HG03520 (cell line): ENCODE results near the gene UEVLD.

Experiments
- ATAC-seq: cut with Tn5 transposase; IDR thresholded peaks from one replicate; pipeline ENCODE4 v1.9.1; 2021; ENCODE audit warnings: mild to moderate bottlenecking, moderate library complexity; ENCODE audit not compliant: unreplicated experiment

Gene UEVLD

GRCh38 chr11:18590571-18590970 is 2.0 kb upstream of the UEVLD start:
- ATAC-seq: no peak

- no peak for ATAC-seq
These were observed 6.7 kb downstream of the UEVLD start for GRCh38 chr11:18581825-18582224.

- ATAC-seq: no peak
These were observed 8.3 kb downstream of the UEVLD start for GRCh38 chr11:18580113-18580766.

GRCh38 chr11:18578975-18579598 is 9.4 kb downstream of the UEVLD start:
- ATAC-seq: no peak

- ATAC-seq: no peak
These were observed 13.2 kb downstream of the UEVLD start for GRCh38 chr11:18575361-18575760.

- ATAC-seq: no peak
These were observed 21.5 kb downstream of the UEVLD start for GRCh38 chr11:18567081-18567480.

- no peak for ATAC-seq
These were observed 22.1 kb downstream of the UEVLD start for GRCh38 chr11:18566406-18566805.

- no peak for ATAC-seq
These were observed 24.4 kb downstream of the UEVLD start for GRCh38 chr11:18564149-18564548.

GRCh38 chr11:18563090-18563730 is 25.3 kb downstream of the UEVLD start:
- no peak for ATAC-seq

GRCh38 chr11:18548001-18548400 is 40.5 kb downstream of the UEVLD start:
- ATAC-seq: no peak

- ATAC-seq: no peak
These were observed 48.1 kb downstream of the UEVLD start for GRCh38 chr11:18540207-18541009.

GRCh38 chr11:18536209-18536608 is 52.3 kb downstream of the UEVLD start:
- ATAC-seq: no peak

- no peak for ATAC-seq
These were observed 54.3 kb downstream of the UEVLD start for GRCh38 chr11:18534245-18534644.

- ATAC-seq: no peak
These were observed 55.2 kb downstream of the UEVLD start for GRCh38 chr11:18533365-18533764.

GRCh38 chr11:18527512-18527911 is 61.0 kb downstream of the UEVLD start:
- no peak for ATAC-seq

GRCh38 chr11:18526521-18527296 is 61.8 kb downstream of the UEVLD start, which contains the start of gene TSG101:
TSS of gene TSG101 (minus strand) at chr11:18526942. CDS start at chr11:18526816, 126 bp downstream.
- peak; percentile 94 for ATAC-seq

- ATAC-seq: no peak
These were observed 62.4 kb downstream of the UEVLD start for GRCh38 chr11:18526130-18526520.

- ATAC-seq: no peak
These were observed 64.3 kb downstream of the UEVLD start for GRCh38 chr11:18524248-18524647.

GRCh38 chr11:18523084-18523483 is 65.5 kb downstream of the UEVLD start:
- ATAC-seq: no peak

- no peak for ATAC-seq
These were observed 66.1 kb downstream of the UEVLD start for GRCh38 chr11:18522388-18522787.

GRCh38 chr11:18521122-18521521 is 67.4 kb downstream of the UEVLD start:
- no peak for ATAC-seq
